ENCODE data around the gene GDPD2.

Gene GDPD2

GRCh38 chrX:70429759-70430158 is 6.6 kb downstream of the GDPD2 start:
- no peak overlapping the region for H3K4me3 ChIP-seq (ENCODE audit: low read length)
- no peak for DNase-seq (ENCODE audit: low read depth)
- TF ChIP-seq, protein P1, sequence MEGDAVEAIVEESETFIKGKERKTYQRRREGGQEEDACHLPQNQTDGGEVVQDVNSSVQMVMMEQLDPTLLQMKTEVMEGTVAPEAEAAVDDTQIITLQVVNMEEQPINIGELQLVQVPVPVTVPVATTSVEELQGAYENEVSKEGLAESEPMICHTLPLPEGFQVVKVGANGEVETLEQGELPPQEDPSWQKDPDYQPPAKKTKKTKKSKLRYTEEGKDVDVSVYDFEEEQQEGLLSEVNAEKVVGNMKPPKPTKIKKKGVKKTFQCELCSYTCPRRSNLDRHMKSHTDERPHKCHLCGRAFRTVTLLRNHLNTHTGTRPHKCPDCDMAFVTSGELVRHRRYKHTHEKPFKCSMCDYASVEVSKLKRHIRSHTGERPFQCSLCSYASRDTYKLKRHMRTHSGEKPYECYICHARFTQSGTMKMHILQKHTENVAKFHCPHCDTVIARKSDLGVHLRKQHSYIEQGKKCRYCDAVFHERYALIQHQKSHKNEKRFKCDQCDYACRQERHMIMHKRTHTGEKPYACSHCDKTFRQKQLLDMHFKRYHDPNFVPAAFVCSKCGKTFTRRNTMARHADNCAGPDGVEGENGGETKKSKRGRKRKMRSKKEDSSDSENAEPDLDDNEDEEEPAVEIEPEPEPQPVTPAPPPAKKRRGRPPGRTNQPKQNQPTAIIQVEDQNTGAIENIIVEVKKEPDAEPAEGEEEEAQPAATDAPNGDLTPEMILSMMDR (IDR thresholded peaks at IDR 0.05; ENCODE audit: insufficient read depth, low read depth, low read length, missing control alignments): no peak

GRCh38 chrX:70432936-70433847 is 10.1 kb downstream of the GDPD2 start:
- TF ChIP-seq, protein P1 (IDR thresholded peaks at IDR 0.05; ENCODE audit: insufficient read depth, low read depth, low read length, missing control alignments): no peak
- H3K4me3 ChIP-seq (ENCODE audit: low read length): peak overlapping the region; percentile 70
- peak; percentile 22 for DNase-seq (ENCODE audit: low read depth)

- DNase-seq (ENCODE audit: low read depth): peak; percentile 66
- TF ChIP-seq, protein P1 (IDR thresholded peaks at IDR 0.05; ENCODE audit: insufficient read depth, low read depth, low read length, missing control alignments): peak; percentile 62
- H3K4me3 ChIP-seq (ENCODE audit: low read length): peak overlapping the region; percentile 70
Measured at GRCh38 chrX:70433848-70434351, 10.8 kb downstream of the GDPD2 start.

GRCh38 chrX:70434352-70434866 is 11.3 kb downstream of the GDPD2 start:
- TF ChIP-seq, protein P1 (IDR thresholded peaks at IDR 0.05; ENCODE audit: insufficient read depth, low read depth, low read length, missing control alignments): no peak
- peak; percentile 87 for DNase-seq (ENCODE audit: low read depth)
- H3K4me3 ChIP-seq (ENCODE audit: low read length): peak overlapping the region; percentile 70

DNA sequence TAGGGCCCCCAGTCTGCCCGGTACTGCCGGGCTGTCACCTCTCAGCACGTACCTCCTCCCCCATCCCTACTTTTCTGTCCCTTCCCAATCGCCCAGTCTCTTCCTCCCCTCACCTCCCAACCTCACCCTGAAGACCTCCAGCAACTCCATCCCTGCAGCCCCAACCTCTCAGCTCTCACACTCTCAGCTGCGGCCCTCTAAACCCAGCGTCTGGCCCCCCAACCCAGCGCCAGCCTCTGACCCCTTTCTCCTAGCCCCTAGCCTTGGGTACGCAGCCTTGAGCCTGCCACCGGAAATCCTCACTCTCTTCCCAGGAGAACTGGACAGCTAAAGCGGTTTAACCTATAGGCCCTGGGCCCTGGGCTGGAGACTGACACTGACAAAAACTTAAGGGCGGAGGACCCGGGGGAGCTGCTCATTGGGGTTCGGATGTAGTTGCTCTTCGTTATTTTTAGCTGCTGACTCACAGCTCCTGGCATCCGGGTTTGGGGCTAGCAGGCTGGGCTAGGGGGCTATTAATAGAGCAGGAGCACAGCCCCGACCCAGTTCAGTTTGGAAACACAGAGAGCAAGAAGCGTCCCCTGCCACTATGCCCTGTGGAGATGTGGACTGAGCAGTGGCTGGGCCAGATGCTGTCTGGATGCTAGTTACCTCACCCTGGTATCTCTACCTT is 11.9 kb downstream of the GDPD2 start:
- DNase-seq (ENCODE audit: low read depth): no peak
- TF ChIP-seq, protein P1 (IDR thresholded peaks at IDR 0.05; ENCODE audit: insufficient read depth, low read depth, low read length, missing control alignments): no peak
- H3K4me3 ChIP-seq (ENCODE audit: low read length): peak overlapping the region; percentile 70

DNA sequence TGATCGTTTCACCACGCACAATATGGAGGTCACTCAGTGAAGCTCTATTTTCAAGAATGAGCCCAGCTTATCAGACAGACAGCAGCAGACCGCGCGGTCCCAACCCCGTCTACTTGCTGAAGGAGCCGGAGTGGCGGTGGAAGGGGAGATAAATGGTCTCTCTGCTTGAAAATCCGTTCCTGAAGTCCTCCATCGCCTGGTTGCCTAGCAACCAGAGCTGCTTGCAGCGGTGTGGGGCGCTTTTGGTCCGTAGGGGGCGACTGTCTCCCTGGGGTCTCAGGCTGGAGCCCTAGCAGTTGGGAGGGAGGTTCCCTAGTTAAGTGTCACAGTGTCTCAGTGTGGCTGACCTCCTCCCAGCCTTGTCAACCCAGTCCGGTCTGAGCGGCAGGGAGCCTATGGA is 13.2 kb downstream of the GDPD2 start:
- H3K4me3 ChIP-seq (ENCODE audit: low read length): no peak overlapping the region
- TF ChIP-seq, protein P1 (IDR thresholded peaks at IDR 0.05; ENCODE audit: insufficient read depth, low read depth, low read length, missing control alignments): no peak
- DNase-seq (ENCODE audit: low read depth): no peak

All from epithelial cell of esophagus (primary cell).